Activated naive CD8-positive, alpha-beta T cell treated with anti-CD3 and anti-CD28 coated beads, Interleukin-2, amount 50 U/mL, for 24 hours (primary cell): ENCODE measurements around the gene MBD3L5.
"Not testable (repeated sequence)": the region's sequence is repeated elsewhere in the genome, so short reads cannot be mapped to it uniquely, and the experiment has no call there.

Experiments used
- ATAC-seq: fragments of 150-1000 bp; cut with Tn5 transposase; one replicate; pipeline ENCODE4 v1.10.0; 2021
- DNase-seq: peaks from one replicate; pipeline ENCODE4 v3.0.0; 2021
- H3K27ac Mint-ChIP-seq: one replicate; pipeline ENCODE4 v1.8.0; 2021; ENCODE audit warnings: mild to moderate bottlenecking, mixed read lengths
- H3K27me3 Mint-ChIP-seq: one replicate; pipeline ENCODE4 v1.8.0; 2021; ENCODE audit warnings: mixed read lengths
- H3K36me3 Mint-ChIP-seq: one replicate; pipeline ENCODE4 v1.8.0; 2021; ENCODE audit warnings: low read depth, mixed read lengths
- H3K4me1 Mint-ChIP-seq: one replicate; pipeline ENCODE4 v1.8.0; 2021; ENCODE audit warnings: mixed read lengths
- H3K4me3 Mint-ChIP-seq: one replicate; pipeline ENCODE4 v1.8.0; 2021; ENCODE audit warnings: mild to moderate bottlenecking, moderate library complexity, mixed read lengths
- H3K9me3 Mint-ChIP-seq: one replicate; pipeline ENCODE4 v1.8.0; 2021; ENCODE audit warnings: mixed read lengths

The MBD3L5 gene

GRCh38 chr19:7030278-7030677, at the start of gene MBD3L5:
TSS of gene MBD3L5 (plus strand) at chr19:7030578. CDS start at chr19:7030612, 34 bp downstream.
- not testable (repeated sequence) for H3K9me3 Mint-ChIP-seq, H3K27me3 Mint-ChIP-seq, H3K27ac Mint-ChIP-seq, H3K4me3 Mint-ChIP-seq, ATAC-seq, H3K4me1 Mint-ChIP-seq, DNase-seq, H3K36me3 Mint-ChIP-seq

GRCh38 chr19:6983448-6983847, 46.9 kb upstream of the MBD3L5 start:
- Mint-ChIP-seq H3K36me3 (peaks cover 12% of the 10 kb centered on the region), H3K9me3 (peaks cover 29% of the 10 kb centered on the region), H3K27ac (no peak overlapping the region), H3K4me3 (no peak overlapping the region), H3K27me3 (peaks cover 2% of the 10 kb centered on the region), H3K4me1 (peaks cover 2% of the 10 kb centered on the region)
- ATAC-seq (no peak), DNase-seq (no peak)

- Mint-ChIP-seq H3K27me3 (peaks cover 2% of the 10 kb centered on the region), H3K4me1 (peaks cover 2% of the 10 kb centered on the region), H3K27ac (no peak overlapping the region), H3K36me3 (peaks cover 12% of the 10 kb centered on the region), H3K4me3 (no peak overlapping the region), H3K9me3 (peaks cover 26% of the 10 kb centered on the region)
- ATAC-seq, result no peak
- DNase-seq, result no peak
Observed at GRCh38 chr19:6987850-6988249, 42.5 kb upstream of the MBD3L5 start.

- DNase-seq (no peak), ATAC-seq (no peak)
- H3K9me3 Mint-ChIP-seq, result peaks cover 23% of the 10 kb centered on the region
- no peak overlapping the region for H3K4me3 Mint-ChIP-seq
- H3K4me1 Mint-ChIP-seq, result peaks cover 2% of the 10 kb centered on the region
- peaks cover 10% of the 10 kb centered on the region for H3K36me3 Mint-ChIP-seq
- H3K27ac Mint-ChIP-seq, result no peak overlapping the region
- no peaks in the 10 kb centered on the region for H3K27me3 Mint-ChIP-seq
Observed at GRCh38 chr19:6988257-6988656, 42.1 kb upstream of the MBD3L5 start.

GRCh38 chr19:6995054-6995453, 35.3 kb upstream of the MBD3L5 start:
- Mint-ChIP-seq H3K36me3 (no peaks in the 10 kb centered on the region), H3K27me3 (no peaks in the 10 kb centered on the region), H3K9me3 (peaks cover 13% of the 10 kb centered on the region), H3K4me1 (peaks cover 4% of the 10 kb centered on the region), H3K4me3 (no peak overlapping the region), H3K27ac (no peak overlapping the region)
- no peak for DNase-seq
- no peak for ATAC-seq

GRCh38 chr19:6996810-6997209, 33.6 kb upstream of the MBD3L5 start:
- no peak for DNase-seq
- no peak overlapping the region for H3K4me3 Mint-ChIP-seq
- ATAC-seq, result no peak
- no peaks in the 10 kb centered on the region for H3K36me3 Mint-ChIP-seq
- no peaks in the 10 kb centered on the region for H3K27me3 Mint-ChIP-seq
- no peak overlapping the region for H3K27ac Mint-ChIP-seq
- H3K4me1 Mint-ChIP-seq, result peaks cover 4% of the 10 kb centered on the region
- H3K9me3 Mint-ChIP-seq, result peaks cover 13% of the 10 kb centered on the region

- DNase-seq, result no peak
- ATAC-seq, result no peak
- Mint-ChIP-seq H3K27ac (no peak overlapping the region), H3K4me3 (no peak overlapping the region), H3K4me1 (peaks cover 4% of the 10 kb centered on the region), H3K36me3 (no peaks in the 10 kb centered on the region), H3K27me3 (peaks cover 2% of the 10 kb centered on the region), H3K9me3 (peaks cover 13% of the 10 kb centered on the region)
Observed at GRCh38 chr19:6997679-6998445, 32.5 kb upstream of the MBD3L5 start.

GRCh38 chr19:6999933-7000332, 30.4 kb upstream of the MBD3L5 start:
- Mint-ChIP-seq H3K4me1 (peaks cover 4% of the 10 kb centered on the region), H3K36me3 (no peaks in the 10 kb centered on the region), H3K9me3 (peaks cover 10% of the 10 kb centered on the region), H3K4me3 (no peak overlapping the region), H3K27me3 (peaks cover 2% of the 10 kb centered on the region), H3K27ac (no peak overlapping the region)
- ATAC-seq (no peak), DNase-seq (no peak)

- DNase-seq (no peak), ATAC-seq (no peak)
- Mint-ChIP-seq H3K36me3 (no peaks in the 10 kb centered on the region), H3K4me1 (peaks cover 4% of the 10 kb centered on the region), H3K27me3 (peaks cover 2% of the 10 kb centered on the region), H3K27ac (no peak overlapping the region), H3K4me3 (no peak overlapping the region), H3K9me3 (peaks cover 6% of the 10 kb centered on the region)
Observed at GRCh38 chr19:7000333-7000732, 30.0 kb upstream of the MBD3L5 start.

GRCh38 chr19:7000816-7001215, 29.6 kb upstream of the MBD3L5 start:
- H3K27ac Mint-ChIP-seq, result no peak overlapping the region
- ATAC-seq (no peak), DNase-seq (no peak)
- H3K36me3 Mint-ChIP-seq, result no peaks in the 10 kb centered on the region
- H3K9me3 Mint-ChIP-seq, result peaks cover 3% of the 10 kb centered on the region
- peaks cover 2% of the 10 kb centered on the region for H3K27me3 Mint-ChIP-seq
- peaks cover 4% of the 10 kb centered on the region for H3K4me1 Mint-ChIP-seq
- H3K4me3 Mint-ChIP-seq, result no peak overlapping the region

- no peak overlapping the region for H3K27ac Mint-ChIP-seq
- ATAC-seq, result no peak
Observed at GRCh38 chr19:7004313-7004931, 26.0 kb upstream of the MBD3L5 start.

GRCh38 chr19:7006135-7006704, 24.2 kb upstream of the MBD3L5 start:
- H3K36me3 Mint-ChIP-seq, result no peaks in the 10 kb centered on the region
- no peaks in the 10 kb centered on the region for H3K9me3 Mint-ChIP-seq
- no peak overlapping the region for H3K27ac Mint-ChIP-seq
- no peak for ATAC-seq
- peaks cover 36% of the 10 kb centered on the region for H3K4me1 Mint-ChIP-seq
- no peak for DNase-seq
- H3K27me3 Mint-ChIP-seq, result peaks cover 2% of the 10 kb centered on the region
- no peak overlapping the region for H3K4me3 Mint-ChIP-seq

More at GRCh38 chr19:7004313-7004931, 26.0 kb upstream of the MBD3L5 start:
- H3K4me1 Mint-ChIP-seq, result peaks cover 22% of the 10 kb centered on the region
- no peak for DNase-seq
- peaks cover 2% of the 10 kb centered on the region for H3K27me3 Mint-ChIP-seq
- no peaks in the 10 kb centered on the region for H3K9me3 Mint-ChIP-seq
- H3K36me3 Mint-ChIP-seq, result no peaks in the 10 kb centered on the region
- no peak overlapping the region for H3K4me3 Mint-ChIP-seq

- H3K27ac Mint-ChIP-seq, result no peak overlapping the region
- H3K4me3 Mint-ChIP-seq, result no peak overlapping the region
- ATAC-seq (no peak), DNase-seq (no peak)
- peaks cover 37% of the 10 kb centered on the region for H3K4me1 Mint-ChIP-seq
- no peaks in the 10 kb centered on the region for H3K9me3 Mint-ChIP-seq
- H3K27me3 Mint-ChIP-seq, result no peaks in the 10 kb centered on the region
- H3K36me3 Mint-ChIP-seq, result no peaks in the 10 kb centered on the region
Observed at GRCh38 chr19:7007859-7008258, 22.5 kb upstream of the MBD3L5 start.

- DNase-seq (no peak), ATAC-seq (peak; percentile 87)
- peak overlapping the region; percentile 35 for H3K27ac Mint-ChIP-seq
- no peak overlapping the region for H3K4me3 Mint-ChIP-seq
- no peaks in the 10 kb centered on the region for H3K27me3 Mint-ChIP-seq
- H3K4me1 Mint-ChIP-seq, result peaks cover 50% of the 10 kb centered on the region
- H3K9me3 Mint-ChIP-seq, result no peaks in the 10 kb centered on the region
- H3K36me3 Mint-ChIP-seq, result no peaks in the 10 kb centered on the region
Observed at GRCh38 chr19:7010722-7011593, 19.4 kb upstream of the MBD3L5 start.
